Activated CD4-positive, alpha-beta T cell treated with anti-CD3 and anti-CD28 coated beads for 48 hours (primary cell): Measurements from ENCODE around the gene KIR3DL2.
"Not testable (repeated sequence)": the region's sequence is repeated elsewhere in the genome, so short reads cannot be mapped to it uniquely, and the experiment has no call there.

Source experiments
- DNase-seq: peaks from one replicate; pipeline ENCODE4 v3.0.0-alpha.2; 2020

The KIR3DL2 gene

GRCh38 chr19:54850061-54850640 is at the start of gene KIR3DL2:
KIR3DL2 (plus strand) TSS chr19:54850443; CDS start chr19:54850476, 33 bp downstream.
- not testable (repeated sequence) for DNase-seq

GRCh38 chr19:54803410-54803809 is 46.8 kb upstream of the KIR3DL2 start, which contains the start of gene KIR2DL4:
KIR2DL4 (plus strand) TSS chr19:54803610; CDS start chr19:54803652, 42 bp downstream.
- DNase-seq: no peak

GRCh38 chr19:54804101-54804500 is 46.1 kb upstream of the KIR3DL2 start:
- no peak for DNase-seq

- DNase-seq: no peak
Observed at GRCh38 chr19:54804571-54804970, 45.7 kb upstream of the KIR3DL2 start.

- no peak for DNase-seq
Observed at GRCh38 chr19:54805665-54806515, 44.4 kb upstream of the KIR3DL2 start.

GRCh38 chr19:54806516-54806838 is 43.8 kb upstream of the KIR3DL2 start:
- DNase-seq: no peak

GRCh38 chr19:54814571-54814970 is 35.7 kb upstream of the KIR3DL2 start:
- not testable (repeated sequence) for DNase-seq

GRCh38 chr19:54816251-54816650 is 34.0 kb upstream of the KIR3DL2 start, which contains the start of gene KIR3DL1:
KIR3DL1 (plus strand) TSS chr19:54816468.
- DNase-seq: not testable (repeated sequence)

GRCh38 chr19:54817670-54818536 is 32.3 kb upstream of the KIR3DL2 start:
- no peak for DNase-seq

- DNase-seq: not testable (repeated sequence)
Observed at GRCh38 chr19:54824416-54824815, 25.8 kb upstream of the KIR3DL2 start.

GRCh38 chr19:54825326-54825725 is 24.9 kb upstream of the KIR3DL2 start:
- not testable (repeated sequence) for DNase-seq

GRCh38 chr19:54828064-54828463 is 22.2 kb upstream of the KIR3DL2 start:
- DNase-seq: not testable (repeated sequence)

- DNase-seq: not testable (repeated sequence)
Observed at GRCh38 chr19:54832496-54832895, 17.7 kb upstream of the KIR3DL2 start, which contains the start of gene KIR2DS4. KIR2DS4 (plus strand) TSS chr19:54832676.

- not testable (repeated sequence) for DNase-seq
Observed at GRCh38 chr19:54835126-54835525, 15.1 kb upstream of the KIR3DL2 start.

GRCh38 chr19:54837522-54837921 is 12.7 kb upstream of the KIR3DL2 start:
- DNase-seq: not testable (repeated sequence)

- DNase-seq: not testable (repeated sequence)
Observed at GRCh38 chr19:54843171-54843570, 7.1 kb upstream of the KIR3DL2 start.

GRCh38 chr19:54850930-54851329 is 687 bp downstream of the KIR3DL2 start:
- no peak for DNase-seq

- no peak for DNase-seq
Observed at GRCh38 chr19:54851353-54851752, 1.1 kb downstream of the KIR3DL2 start.

GRCh38 chr19:54855241-54855640 is 5.0 kb downstream of the KIR3DL2 start:
- not testable (repeated sequence) for DNase-seq

- DNase-seq: not testable (repeated sequence)
Observed at GRCh38 chr19:54858476-54858875, 8.2 kb downstream of the KIR3DL2 start.

GRCh38 chr19:54859421-54859820 is 9.2 kb downstream of the KIR3DL2 start:
- not testable (repeated sequence) for DNase-seq

GRCh38 chr19:54863459-54863858 is 13.2 kb downstream of the KIR3DL2 start:
- DNase-seq: not testable (repeated sequence)

- no peak for DNase-seq
Observed at GRCh38 chr19:54871696-54872095, 21.5 kb downstream of the KIR3DL2 start.
